ENCODE measurements around the gene LAMA4. TPM values are rescaled to one million over a fixed set of nuclear protein-coding genes. Genes with fewer than 3 reads are reported as not detected.

The LAMA4 gene
- total and polyA plus RNA-seq, 8 donors: 9.7 to 324 (median 43.9) TPM

DNA sequence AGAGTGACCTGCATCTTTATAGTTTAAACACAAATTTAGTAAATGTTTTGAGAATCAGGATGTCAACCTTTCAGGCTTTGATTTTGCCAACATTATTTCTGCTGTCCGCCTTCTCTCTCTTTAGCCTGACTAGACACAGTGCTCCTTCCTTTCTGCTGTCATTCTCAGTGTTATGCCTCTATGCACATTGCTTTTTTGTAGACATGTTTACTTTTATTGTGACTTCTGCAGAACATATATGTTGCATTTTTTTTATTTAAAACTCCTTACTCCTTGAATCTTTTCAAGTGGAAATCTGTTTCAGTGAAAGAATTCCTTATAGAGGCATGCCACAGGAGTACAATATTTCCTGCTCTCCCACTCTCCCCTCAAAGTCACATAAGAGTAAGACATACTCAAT, 64.2 kb downstream of the LAMA4 start:
- Histone ChIP-seq H3K27ac (peak overlapping the region in 1 of 5 donors; percentile 59), H3K36me3 (peaks cover 0 to 41% (median 22%) of the 10 kb centered on the region in 4 donors), H3K4me3 (no peak overlapping the region), H3K9me3 (no peaks in the 10 kb centered on the region), H3K4me1 (peaks cover 0 to 18% (median 7%) of the 10 kb centered on the region in 4 donors), H3K27me3 (peaks cover 0 to 6% (median 0%) of the 10 kb centered on the region in 3 donors)
- 74 to 92% (median 83%) methylated on average over 1 of the region's 1 CpG for WGBS, 5 donors
- DNase-seq: no peak
- no peak for TF ChIP-seq POLR2AphosphoS5 (IDR thresholded peaks at IDR 0.05)
- TF ChIP-seq POLR2A (IDR thresholded peaks at IDR 0.05): no peak
- no peak for TF ChIP-seq CTCF (IDR thresholded peaks at IDR 0.05)
- TF ChIP-seq EP300 (IDR thresholded peaks at IDR 0.05): no peak
- intact Hi-C loops (cut with DNase I; ENCODE audit: low total_unique reads): no loop called here

GRCh38 chr6:112189494-112189893, 64.9 kb downstream of the LAMA4 start:
- WGBS, 5 donors: 57 to 71% (median 67%) methylated on average over 5 of the region's 5 CpGs
- peaks cover 0 to 18% (median 7%) of the 10 kb centered on the region in 4 donors for H3K4me1 ChIP-seq
- H3K4me3 ChIP-seq: no peak overlapping the region
- H3K36me3 ChIP-seq: peaks cover 0 to 41% (median 22%) of the 10 kb centered on the region in 4 donors
- H3K9me3 ChIP-seq: no peaks in the 10 kb centered on the region
- DNase-seq: peak in 1 of 2 donors; percentile 69
- peak overlapping the region in 3 of 5 donors; percentile 8 to 59 (median 10) for H3K27ac ChIP-seq
- peaks cover 0 to 6% (median 0%) of the 10 kb centered on the region in 3 donors for H3K27me3 ChIP-seq
- intact Hi-C loops (cut with DNase I; ENCODE audit: low total_unique reads): no loop called here
- TF ChIP-seq EP300 (IDR thresholded peaks at IDR 0.05) (no peak), POLR2A (IDR thresholded peaks at IDR 0.05) (no peak), CTCF (IDR thresholded peaks at IDR 0.05) (no peak)

GRCh38 chr6:112188906-112189305, 65.5 kb downstream of the LAMA4 start:
- no peaks in the 10 kb centered on the region for H3K9me3 ChIP-seq
- H3K36me3 ChIP-seq: peaks cover 0 to 41% (median 22%) of the 10 kb centered on the region in 4 donors
- peaks cover 0 to 6% (median 0%) of the 10 kb centered on the region in 3 donors for H3K27me3 ChIP-seq
- peak in 1 of 2 donors; percentile 56 for DNase-seq
- intact Hi-C loops (cut with DNase I; ENCODE audit: low total_unique reads): no loop called here
- WGBS, 5 donors: 58 to 84% (median 77%) methylated on average over 3 of the region's 3 CpGs
- peak overlapping the region in 3 of 5 donors; percentile 8 to 59 (median 10) for H3K27ac ChIP-seq
- H3K4me1 ChIP-seq: peaks cover 0 to 18% (median 7%) of the 10 kb centered on the region in 4 donors
- TF ChIP-seq CTCF (IDR thresholded peaks at IDR 0.05) (no peak), EP300 (IDR thresholded peaks at IDR 0.05) (no peak), POLR2AphosphoS5 (IDR thresholded peaks at IDR 0.05) (no peak), POLR2A (IDR thresholded peaks at IDR 0.05) (no peak)
- H3K4me3 ChIP-seq: no peak overlapping the region

- H3K36me3 ChIP-seq: peaks cover 0 to 39% (median 22%) of the 10 kb centered on the region in 4 donors
- WGBS, 5 donors: 55 to 66% (median 61%) methylated on average over 6 of the region's 6 CpGs
- intact Hi-C loops (cut with DNase I; ENCODE audit: low total_unique reads): no loop called here
Measured at GRCh38 chr6:112187736-112188135, 66.6 kb downstream of the LAMA4 start.

More at GRCh38 chr6:112187736-112188135, 66.6 kb downstream of the LAMA4 start:
- DNase-seq: no peak
- peak overlapping the region in 1 of 5 donors; percentile 59 for H3K27ac ChIP-seq
- peaks cover 0 to 6% (median 0%) of the 10 kb centered on the region in 3 donors for H3K27me3 ChIP-seq
- TF ChIP-seq POLR2A (IDR thresholded peaks at IDR 0.05) (no peak), CTCF (IDR thresholded peaks at IDR 0.05) (no peak), POLR2AphosphoS5 (IDR thresholded peaks at IDR 0.05) (no peak), EP300 (IDR thresholded peaks at IDR 0.05) (no peak)
- no peaks in the 10 kb centered on the region for H3K9me3 ChIP-seq
- H3K4me1 ChIP-seq: peaks cover 0 to 18% (median 7%) of the 10 kb centered on the region in 4 donors
- H3K4me3 ChIP-seq: no peak overlapping the region
